ENCODE measurements around the gene TMEM163. TPM values are rescaled to one million over a fixed set of nuclear protein-coding genes. Genes with fewer than 3 reads are reported as not detected.

The TMEM163 gene
- total and polyA plus RNA-seq, 2 donors (not counting 3 experiments of a cell fraction or from before 2014, with no cell fraction given): 1.0 to 2.8 TPM

GRCh38 chr2:134575888-134576287 lies 142.9 kb downstream of the TMEM163 start:
- no peaks in the 10 kb centered on the region for H3K9me3 ChIP-seq (replicated peaks; ENCODE audit: control insufficient read depth, insufficient read depth, low read length)
- H3K79me2 ChIP-seq (ENCODE audit: control insufficient read depth, insufficient read depth, low read length): no peaks in the 10 kb centered on the region
- H4K20me1 ChIP-seq (replicated peaks; ENCODE audit: control insufficient read depth, extremely low read depth, insufficient read depth, low read length): no peaks in the 10 kb centered on the region
- dilution Hi-C loops (cut with MboI; ENCODE audit: extremely low pct_ligation_motif_present, low sequenced_read_pairs): no loop called here
- no TSS peak for BruUV-seq (replicated peaks)
- no peak overlapping the region for H3K4me3 ChIP-seq (replicated peaks in 1 of 3; ENCODE audit: insufficient read depth in 1 of 3, low read depth in 1 of 3, low read length in 3 of 3)
- no peak for TF ChIP-seq FOS (IDR thresholded peaks at IDR 0.05; ENCODE audit: borderline replicate concordance, insufficient read depth, low read length)
- no peak for TF ChIP-seq POLR2AphosphoS5 (IDR thresholded peaks at IDR 0.05; ENCODE audit: insufficient read depth, low read depth, low read length)
- no peak for TF ChIP-seq POLR2A (IDR thresholded peaks at IDR 0.05; ENCODE audit: low read depth, low read length)
- TF ChIP-seq JUN (IDR thresholded peaks at IDR 0.05; ENCODE audit: borderline replicate concordance, insufficient read depth, insufficient read length, low read depth): no peak
- no peak for TF ChIP-seq MAX (IDR thresholded peaks at IDR 0.05; ENCODE audit: insufficient read depth, insufficient read length)
- TF ChIP-seq GATA2 (IDR thresholded peaks at IDR 0.05; ENCODE audit: insufficient read depth, insufficient read length, low read depth, low read length): no peak
- no peak for TF ChIP-seq EZH2 (IDR thresholded peaks at IDR 0.05; ENCODE audit: borderline replicate concordance, low read depth, low read length, severe bottlenecking)
- TF ChIP-seq MYC (IDR thresholded peaks at IDR 0.05; ENCODE audit: low read depth, low read length): no peak
- no peak for TF ChIP-seq CTCF (IDR thresholded peaks at IDR 0.05; ENCODE audit: extremely low read depth in 1 of 2, insufficient read depth in 1 of 2, low read depth in 1 of 2, low read length in 2 of 2)
- no peak overlapping the region for H2AFZ ChIP-seq (ENCODE audit: low read depth, low read length)
- POLR2A ChIA-PET: no interaction called here
- H3K27ac ChIP-seq (ENCODE audit: insufficient read depth, low read depth, low read length): no peak overlapping the region
- H3K9me1 ChIP-seq (replicated peaks; ENCODE audit: control insufficient read depth, extremely low read depth, insufficient read depth, low read length): no peaks in the 10 kb centered on the region
- H3K27me3 ChIP-seq (ENCODE audit: control insufficient read depth in 2 of 2, insufficient read depth in 2 of 2, low read length in 2 of 2): no peaks in the 10 kb centered on the region
- DNase-seq (ENCODE audit: low read depth, low spot score): no peak
- intact Hi-C loops (cut with micrococcal nuclease): no loop called here
- H3K4me2 ChIP-seq (ENCODE audit: insufficient read depth, low read length): no peak overlapping the region
- no peak overlapping the region for H3K9ac ChIP-seq (replicated peaks; ENCODE audit: extremely low read depth, insufficient read depth, low read length)
- no peaks in the 10 kb centered on the region for H3K36me3 ChIP-seq (ENCODE audit: control insufficient read depth in 2 of 2, extremely low read depth in 1 of 2, insufficient read depth in 2 of 2, low read length in 2 of 2)
- no peaks in the 10 kb centered on the region for H3K4me1 ChIP-seq (ENCODE audit: control insufficient read depth, extremely low read depth, insufficient read depth, low read length)
- FAIRE-seq: no peak
- CTCF ChIA-PET: no interaction called here
